ENCODE results near the gene DERL3. TPM values are rescaled to one million over a fixed set of nuclear protein-coding genes. Genes with fewer than 3 reads are reported as not detected.

DERL3 gene
- total RNA-seq, 1 donor from 2014 or later = 3.8 TPM

GRCh38 chr22:23801886-23802377 is 36.9 kb downstream of the DERL3 start:
- H3K4me3 ChIP-seq = no peak overlapping the region
- no peak for ATAC-seq
- no peaks in the 10 kb centered on the region for H3K4me1 ChIP-seq
- H3K9me3 ChIP-seq = no peaks in the 10 kb centered on the region
- TF ChIP-seq CTCF (IDR thresholded peaks at IDR 0.05) = no peak
- no peak for DNase-seq
- peaks cover 86% of the 10 kb centered on the region for H3K36me3 ChIP-seq
- no peaks in the 10 kb centered on the region for H3K27me3 ChIP-seq
- no peak overlapping the region for H3K27ac ChIP-seq
- intact Hi-C loops (cut with DNase I) = no loop called here

GRCh38 chr22:23801238-23801821 is 37.5 kb downstream of the DERL3 start:
- no peak for TF ChIP-seq CTCF (IDR thresholded peaks at IDR 0.05)
- no peak overlapping the region for H3K27ac ChIP-seq
- DNase-seq = no peak
- H3K9me3 ChIP-seq = no peaks in the 10 kb centered on the region
- H3K4me3 ChIP-seq = no peak overlapping the region
- H3K27me3 ChIP-seq = no peaks in the 10 kb centered on the region
- intact Hi-C loops (cut with DNase I) = no loop called here
- no peak for ATAC-seq
- H3K36me3 ChIP-seq = peaks cover 87% of the 10 kb centered on the region
- no peaks in the 10 kb centered on the region for H3K4me1 ChIP-seq

DNA sequence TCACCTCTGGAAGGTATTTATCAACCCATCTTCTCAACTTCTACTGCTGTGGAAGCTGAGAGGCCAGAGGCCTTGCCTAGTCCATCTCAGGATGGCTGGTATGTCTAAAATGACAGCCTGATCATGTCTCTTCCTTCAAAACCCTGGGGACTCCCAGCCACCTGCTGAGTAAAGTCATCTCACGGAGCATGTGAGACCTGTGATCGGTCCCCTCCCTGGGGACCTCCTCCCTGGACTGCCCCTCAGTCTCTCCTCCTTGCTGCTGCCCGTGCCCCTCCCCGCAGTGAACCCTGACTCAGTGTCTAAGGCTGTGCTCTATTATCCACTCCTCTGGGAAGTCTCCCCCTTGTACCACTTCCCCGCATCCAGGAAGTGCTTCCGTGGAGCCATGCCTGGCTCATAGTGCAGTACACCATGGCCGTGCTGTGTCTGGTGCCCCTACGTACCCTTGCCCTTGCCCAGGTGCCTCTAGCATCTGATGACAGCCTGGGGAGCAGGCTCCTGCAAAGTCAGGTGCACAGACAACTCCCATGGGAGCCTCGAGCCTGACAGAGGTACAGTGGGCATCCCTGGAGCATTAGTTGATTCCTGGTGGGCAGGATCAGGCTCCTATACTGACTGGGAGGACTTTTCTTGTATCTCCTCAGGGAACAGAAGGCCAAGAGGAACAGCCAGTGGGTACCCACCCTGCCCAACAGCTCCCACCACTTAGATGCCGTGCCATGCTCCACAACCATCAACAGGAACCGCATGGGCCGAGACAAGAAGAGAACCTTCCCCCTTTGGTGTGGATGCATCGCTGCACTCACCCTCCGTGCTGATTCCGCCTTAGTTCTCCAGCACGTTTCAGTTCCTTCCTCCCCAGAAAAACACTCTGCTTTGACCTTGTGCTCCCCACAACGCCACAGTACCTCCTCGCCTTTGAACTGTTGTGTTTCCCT is 38.2 kb downstream of the DERL3 start:
- no peaks in the 10 kb centered on the region for H3K4me1 ChIP-seq
- H3K27ac ChIP-seq = no peak overlapping the region
- intact Hi-C loops (cut with DNase I) = no loop called here
- DNase-seq (no peak), ATAC-seq (peak; percentile 20)
- no peak overlapping the region for H3K4me3 ChIP-seq
- H3K36me3 ChIP-seq = peaks cover 87% of the 10 kb centered on the region
- TF ChIP-seq CTCF (IDR thresholded peaks at IDR 0.05) = no peak
- H3K9me3 ChIP-seq = no peaks in the 10 kb centered on the region
- H3K27me3 ChIP-seq = no peaks in the 10 kb centered on the region

- DNase-seq (no peak), ATAC-seq (no peak)
- Histone ChIP-seq H3K36me3 (peaks cover 86% of the 10 kb centered on the region), H3K27me3 (no peaks in the 10 kb centered on the region), H3K9me3 (no peaks in the 10 kb centered on the region), H3K27ac (no peak overlapping the region), H3K4me1 (peaks cover 4% of the 10 kb centered on the region), H3K4me3 (no peak overlapping the region)
- intact Hi-C loops (cut with DNase I) = no loop called here
- TF ChIP-seq CTCF (IDR thresholded peaks at IDR 0.05) = no peak
These were observed 42.3 kb downstream of the DERL3 start for GRCh38 chr22:23796461-23796860.

DNA sequence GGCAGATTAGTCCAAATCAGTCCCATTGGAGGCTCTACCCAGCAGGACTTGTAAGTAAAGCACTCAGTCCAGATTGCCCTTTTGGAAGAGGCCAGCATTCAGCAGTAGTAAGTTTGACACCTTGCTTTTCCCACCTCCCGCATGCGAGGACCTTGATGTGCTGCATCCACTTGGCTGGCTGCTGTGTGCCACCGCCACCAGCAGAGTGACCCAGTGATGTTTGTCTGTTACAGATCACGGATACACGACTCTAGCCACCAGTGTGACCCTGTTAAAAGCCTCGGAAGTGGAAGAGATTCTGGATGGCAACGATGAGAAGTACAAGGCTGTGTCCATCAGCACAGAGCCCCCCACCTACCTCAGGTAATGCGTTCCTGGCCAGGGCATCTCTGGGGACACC is 45.5 kb downstream of the DERL3 start:
- DNase-seq (no peak), ATAC-seq (no peak)
- no peaks in the 10 kb centered on the region for H3K27me3 ChIP-seq
- intact Hi-C loops (cut with DNase I) = no loop called here
- no peak overlapping the region for H3K27ac ChIP-seq
- peaks cover 60% of the 10 kb centered on the region for H3K36me3 ChIP-seq
- H3K9me3 ChIP-seq = no peaks in the 10 kb centered on the region
- TF ChIP-seq CTCF (IDR thresholded peaks at IDR 0.05) = no peak
- peaks cover 12% of the 10 kb centered on the region for H3K4me1 ChIP-seq
- no peak overlapping the region for H3K4me3 ChIP-seq
